ENCODE data around the gene EHD1.

The EHD1 gene

GRCh38 chr11:64887234-64887756 lies 8.9 kb upstream of the EHD1 start:
- no peak overlapping the region for H3K4me3 ChIP-seq (ENCODE audit: low read depth, low read length)
- DNase-seq (ENCODE audit: low read depth): no peak
- no peak for TF ChIP-seq CTCF (conservative IDR thresholded peaks at IDR 0.05; ENCODE audit: low read depth, low read length)

- H3K4me3 ChIP-seq (ENCODE audit: low read depth, low read length): no peak overlapping the region
- peak; percentile 92 for DNase-seq (ENCODE audit: low read depth)
- no peak for TF ChIP-seq CTCF (conservative IDR thresholded peaks at IDR 0.05; ENCODE audit: low read depth, low read length)
Measured at GRCh38 chr11:64885367-64886286, 7.2 kb upstream of the EHD1 start.

GRCh38 chr11:64884019-64884418 lies 5.6 kb upstream of the EHD1 start:
- no peak overlapping the region for H3K4me3 ChIP-seq (ENCODE audit: low read depth, low read length)
- no peak for DNase-seq (ENCODE audit: low read depth)

GRCh38 chr11:64883575-64883974 lies 5.2 kb upstream of the EHD1 start:
- no peak for DNase-seq (ENCODE audit: low read depth)
- no peak overlapping the region for H3K4me3 ChIP-seq (ENCODE audit: low read depth, low read length)

More at GRCh38 chr11:64884019-64884418, 5.6 kb upstream of the EHD1 start:
- TF ChIP-seq CTCF (conservative IDR thresholded peaks at IDR 0.05; ENCODE audit: low read depth, low read length): no peak

GRCh38 chr11:64882243-64882642 lies 3.8 kb upstream of the EHD1 start:
- no peak for TF ChIP-seq CTCF (conservative IDR thresholded peaks at IDR 0.05; ENCODE audit: low read depth, low read length)
- no peak for DNase-seq (ENCODE audit: low read depth)
- no peak overlapping the region for H3K4me3 ChIP-seq (ENCODE audit: low read depth, low read length)

More at GRCh38 chr11:64883575-64883974, 5.2 kb upstream of the EHD1 start:
- TF ChIP-seq CTCF (conservative IDR thresholded peaks at IDR 0.05; ENCODE audit: low read depth, low read length): no peak

- no peak overlapping the region for H3K4me3 ChIP-seq (ENCODE audit: low read depth, low read length)
- no peak for DNase-seq (ENCODE audit: low read depth)
- TF ChIP-seq CTCF (conservative IDR thresholded peaks at IDR 0.05; ENCODE audit: low read depth, low read length): no peak
Measured at GRCh38 chr11:64881476-64881875, 3.1 kb upstream of the EHD1 start.

All from choroid plexus epithelial cell (primary cell).